Stimulated activated CD4-positive, alpha-beta T cell treated with anti-CD3 and anti-CD28 coated beads, Interleukin-4, amount 100 ng/mL, for 4 hours (primary cell): ENCODE results near the gene HDAC10.

Experiments
- DNase-seq, 2 experiments: peaks; one replicate each; pipeline ENCODE4 v3.0.0-alpha.2; 2020

The HDAC10 gene

GRCh38 chr22:50253941-50254340 is 2.9 kb upstream of the HDAC10 start:
- DNase-seq = no peak

- no peak for DNase-seq
Observed at GRCh38 chr22:50253046-50253915, 2.2 kb upstream of the HDAC10 start.

- DNase-seq = peak; percentile 66 to 68
Observed at GRCh38 chr22:50252082-50253045, 1.3 kb upstream of the HDAC10 start.

GRCh38 chr22:50251477-50252081 is 514 bp upstream of the HDAC10 start:
- DNase-seq = no peak

GRCh38 chr22:50250249-50250554 is 863 bp downstream of the HDAC10 start:
- no peak for DNase-seq

- DNase-seq = no peak
Observed at GRCh38 chr22:50249341-50250248, 1.5 kb downstream of the HDAC10 start.

GRCh38 chr22:50248196-50249081 is 2.6 kb downstream of the HDAC10 start:
- no peak for DNase-seq

GRCh38 chr22:50247748-50248147 is 3.3 kb downstream of the HDAC10 start:
- peak in 1 of 2 experiments; percentile 16 for DNase-seq

- DNase-seq = no peak
Observed at GRCh38 chr22:50246242-50247175, 4.6 kb downstream of the HDAC10 start.

- DNase-seq = no peak
Observed at GRCh38 chr22:50245214-50246072, 5.6 kb downstream of the HDAC10 start.

GRCh38 chr22:50244420-50245213 is 6.4 kb downstream of the HDAC10 start, which contains the start of gene TUBGCP6:
Gene TUBGCP6, minus strand, starts transcription at chr22:50245023. Its CDS starts 564 bp downstream, at chr22:50244459.
- DNase-seq = peak; percentile 92 to 95

GRCh38 chr22:50243685-50244419 is 7.2 kb downstream of the HDAC10 start:
- DNase-seq = no peak

- DNase-seq = no peak
Observed at GRCh38 chr22:50242406-50242949, 8.6 kb downstream of the HDAC10 start.

- no peak for DNase-seq
Observed at GRCh38 chr22:50238755-50239154, 12.3 kb downstream of the HDAC10 start.

GRCh38 chr22:50236731-50237409 is 14.2 kb downstream of the HDAC10 start:
- no peak for DNase-seq

GRCh38 chr22:50233223-50233622 is 17.8 kb downstream of the HDAC10 start:
- no peak for DNase-seq
